Right lobe of liver (tissue), 4 donors: ENCODE results near the gene PRRC2A.

Experiments used
- POLR2A ChIP-seq: fragments of 450-650 bp; IDR thresholded peaks from one replicate; pipeline ENCODE4 v1.6.1; 2017; ENCODE audit warnings: antibody characterized with exemption, mild to moderate bottlenecking
- TF ChIP-seq, protein P1 (sequence below), 4 donors: fragments of 200-600 bp in 3 of 4; fragments of 450-650 bp in 1 of 4; IDR thresholded peaks; one replicate each; pipeline versions ENCODE4 v1.5.1 to v1.8.0; 2016 to 2022; ENCODE audit warnings: antibody characterized with exemption in 4 of 4, mild to moderate bottlenecking in 2 of 4
- donor health status: DM: no; HTN: no; CAD: no.
- donor health status: DM: no; HTN: no; CAD: no.
- donor health status: DM: no; HTN: yes; CAD: no.

DNA sequence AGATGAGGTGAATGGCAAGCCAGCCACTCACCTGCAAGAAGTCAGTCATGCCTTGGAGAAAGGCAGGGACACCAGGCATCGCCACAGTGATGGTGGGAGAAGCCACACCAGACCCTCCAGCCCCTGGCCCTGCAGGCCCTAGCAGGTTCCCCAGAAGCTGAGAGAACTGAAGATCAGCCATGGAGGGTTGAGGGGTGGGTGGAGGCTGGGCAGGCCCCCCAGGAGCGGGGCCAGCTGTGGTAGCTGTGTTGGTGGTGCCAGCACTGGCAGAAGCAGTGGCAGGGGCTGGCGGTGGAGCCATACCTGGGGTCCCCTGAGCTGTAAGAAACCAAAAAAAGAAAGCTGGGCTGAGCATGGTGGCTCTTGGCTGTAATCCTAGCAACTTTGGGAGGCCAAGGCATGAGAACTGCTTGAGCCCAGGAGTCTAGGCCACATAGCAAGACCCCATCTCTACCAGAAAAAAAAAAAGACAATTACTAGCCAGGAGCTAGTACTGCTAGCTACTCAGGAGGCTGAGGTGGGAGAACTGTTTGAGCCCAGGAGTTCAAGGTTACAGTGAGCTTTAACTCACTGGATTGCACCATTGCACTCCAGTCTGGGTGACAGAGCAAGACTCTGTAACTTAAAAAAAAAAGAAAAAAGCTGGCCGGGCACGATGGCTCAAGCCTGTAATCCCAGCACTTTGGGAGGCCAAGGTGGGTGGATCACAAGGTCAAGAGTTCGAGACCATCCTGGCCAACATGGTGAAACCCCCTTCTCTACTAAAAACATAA is 22.5 kb downstream of the PRRC2A start:
- TF ChIP-seq, protein P1, sequence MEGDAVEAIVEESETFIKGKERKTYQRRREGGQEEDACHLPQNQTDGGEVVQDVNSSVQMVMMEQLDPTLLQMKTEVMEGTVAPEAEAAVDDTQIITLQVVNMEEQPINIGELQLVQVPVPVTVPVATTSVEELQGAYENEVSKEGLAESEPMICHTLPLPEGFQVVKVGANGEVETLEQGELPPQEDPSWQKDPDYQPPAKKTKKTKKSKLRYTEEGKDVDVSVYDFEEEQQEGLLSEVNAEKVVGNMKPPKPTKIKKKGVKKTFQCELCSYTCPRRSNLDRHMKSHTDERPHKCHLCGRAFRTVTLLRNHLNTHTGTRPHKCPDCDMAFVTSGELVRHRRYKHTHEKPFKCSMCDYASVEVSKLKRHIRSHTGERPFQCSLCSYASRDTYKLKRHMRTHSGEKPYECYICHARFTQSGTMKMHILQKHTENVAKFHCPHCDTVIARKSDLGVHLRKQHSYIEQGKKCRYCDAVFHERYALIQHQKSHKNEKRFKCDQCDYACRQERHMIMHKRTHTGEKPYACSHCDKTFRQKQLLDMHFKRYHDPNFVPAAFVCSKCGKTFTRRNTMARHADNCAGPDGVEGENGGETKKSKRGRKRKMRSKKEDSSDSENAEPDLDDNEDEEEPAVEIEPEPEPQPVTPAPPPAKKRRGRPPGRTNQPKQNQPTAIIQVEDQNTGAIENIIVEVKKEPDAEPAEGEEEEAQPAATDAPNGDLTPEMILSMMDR (IDR thresholded peaks at IDR 0.05): no peak
- no peak for TF ChIP-seq POLR2A
